WTC11 (cell line): ENCODE measurements around the gene PRDM1. TPM values are rescaled to one million over a fixed set of nuclear protein-coding genes. Genes with fewer than 3 reads are reported as not detected.

Experiments used
- ATAC-seq: fragments of 200-7000 bp; cut with Tn5 transposase; 2 replicates; pipeline ENCODE4 v1.10.0; 2021; ENCODE audit warnings: mild to moderate bottlenecking, moderate library complexity
- CTCF ChIA-PET: fragments of 300-600 bp; sonication (Branson Sonifier 250); formaldehyde crosslinking; loops from one replicate; lab custom pipeline; 2021; ENCODE audit warnings: antibody characterized with exemption; lab: Charles Lee
- POLR2A ChIA-PET: fragments of 350-600 bp; sonication (Branson Sonifier 250); formaldehyde crosslinking; loops from one replicate; lab custom pipeline; 2021; ENCODE audit warnings: antibody characterized with exemption; lab: Charles Lee
- DNase-seq: peaks from one replicate; pipeline ENCODE4 v3.0.0; 2021; ENCODE audit warnings: low spot score
- H3K27ac Mint-ChIP-seq: 2 replicates; pipeline ENCODE4 v1.8.0; 2021; ENCODE audit warnings: mixed read lengths
- H3K27me3 Mint-ChIP-seq: 2 replicates; pipeline ENCODE4 v1.8.0; 2021; ENCODE audit warnings: low read depth, mild to moderate bottlenecking, moderate library complexity, mixed read lengths
- H3K36me3 Mint-ChIP-seq: 2 replicates; pipeline ENCODE4 v1.8.0; 2021; ENCODE audit warnings: mixed read lengths
- H3K4me1 Mint-ChIP-seq: 2 replicates; pipeline ENCODE4 v1.8.0; 2022; ENCODE audit warnings: mixed read lengths
- H3K4me3 Mint-ChIP-seq: 2 replicates; pipeline ENCODE4 v1.8.0; 2021; ENCODE audit warnings: mild to moderate bottlenecking, moderate library complexity, mixed read lengths
- H3K9me3 Mint-ChIP-seq: 2 replicates; pipeline ENCODE4 v1.8.0; 2021; ENCODE audit warnings: mixed read lengths
- AR ChIP-seq: fragments of 250-450 bp; sonication (Bioruptor Pico); IDR thresholded peaks from 2 replicates; pipeline ENCODE4 v1.9.0; 2021; ENCODE audit warnings: mild to moderate bottlenecking
- CTCF ChIP-seq: fragments of 200-600 bp; IDR thresholded peaks from 2 replicates; pipeline ENCODE4 v1.8.0; 2022; ENCODE audit warnings: antibody characterized with exemption
- FOXP1 ChIP-seq: sonication (generic); formaldehyde crosslinking; IDR thresholded peaks from 2 replicates; pipeline ENCODE4 v1.8.0; 2022; ENCODE audit warnings: missing genetic modification reagents, mild to moderate bottlenecking, moderate library complexity, borderline replicate concordance
- JUN ChIP-seq: sonication (generic); formaldehyde crosslinking; IDR thresholded peaks from 2 replicates; pipeline ENCODE4 v1.8.0; 2023; ENCODE audit warnings: mild to moderate bottlenecking, missing genetic modification reagents
- NFATC4 ChIP-seq: fragments of 250-450 bp; sonication (Bioruptor Pico); IDR thresholded peaks from 2 replicates; pipeline ENCODE4 v1.9.0; 2021; ENCODE audit warnings: mild to moderate bottlenecking
- PRRX2 ChIP-seq: fragments of 250-450 bp; sonication (Bioruptor Pico); IDR thresholded peaks from 2 replicates; pipeline ENCODE4 v1.8.0; 2021; ENCODE audit warnings: mild to moderate bottlenecking
- TEAD1 ChIP-seq: sonication (generic); formaldehyde crosslinking; IDR thresholded peaks from 2 replicates; pipeline ENCODE4 v1.8.0; 2022; ENCODE audit warnings: mild to moderate bottlenecking, missing genetic modification reagents
- TP53 ChIP-seq: sonication (generic); formaldehyde crosslinking; IDR thresholded peaks from 2 replicates; pipeline ENCODE4 v1.8.1; 2023; ENCODE audit warnings: mild to moderate bottlenecking, missing genetic modification reagents
- ZBTB21 ChIP-seq: sonication (generic); formaldehyde crosslinking; IDR thresholded peaks from 2 replicates; pipeline ENCODE4 v1.8.1; 2023; ENCODE audit warnings: mild to moderate bottlenecking, missing genetic modification reagents, borderline replicate concordance
- ZNF121 ChIP-seq: sonication (generic); formaldehyde crosslinking; IDR thresholded peaks from 2 replicates; pipeline ENCODE4 v1.8.0; 2023; ENCODE audit warnings: missing genetic modification reagents
- ZNF232 ChIP-seq: sonication (generic); formaldehyde crosslinking; IDR thresholded peaks from 2 replicates; pipeline ENCODE4 v1.8.0; 2022; ENCODE audit warnings: mild to moderate bottlenecking, missing genetic modification reagents
- ZNF281 ChIP-seq: sonication (generic); formaldehyde crosslinking; IDR thresholded peaks from 2 replicates; pipeline ENCODE4 v1.8.0; 2023; ENCODE audit warnings: mild to moderate bottlenecking, missing genetic modification reagents
- ZNF416 ChIP-seq: fragments of 250-450 bp; sonication (Bioruptor Pico); IDR thresholded peaks from 2 replicates; pipeline ENCODE4 v1.9.0; 2021; ENCODE audit warnings: mild to moderate bottlenecking, inconsistent platforms
- total RNA-seq: library from RNA; stranded (reverse); gene quantifications from 3 replicates; pipeline ENCODE4 v1.2.3, GENCODE V29; 2021
- TF ChIP-seq, protein P1 (sequence below): sonication (generic); formaldehyde crosslinking; conservative IDR thresholded peaks from 2 replicates; pipeline ENCODE4 v1.8.1; 2022; ENCODE audit warnings: mild to moderate bottlenecking, missing genetic modification reagents
- TF ChIP-seq, protein P2 (sequence below): sonication (generic); formaldehyde crosslinking; IDR thresholded peaks from 2 replicates; pipeline ENCODE4 v1.8.1; 2023; ENCODE audit warnings: mild to moderate bottlenecking, missing genetic modification reagents
- TF ChIP-seq, protein P3 (sequence below): sonication (generic); formaldehyde crosslinking; IDR thresholded peaks from 2 replicates; pipeline ENCODE4 v1.8.1; 2023; ENCODE audit warnings: mild to moderate bottlenecking, missing genetic modification reagents, borderline replicate concordance
- TF ChIP-seq, protein P4 (sequence below): sonication (generic); formaldehyde crosslinking; IDR thresholded peaks from 2 replicates; pipeline ENCODE4 v1.8.1; 2022; ENCODE audit warnings: missing genetic modification reagents, borderline replicate concordance

PRDM1 gene
- total RNA-seq, 1 experiment from 2014 or later = 1.8 TPM

DNA sequence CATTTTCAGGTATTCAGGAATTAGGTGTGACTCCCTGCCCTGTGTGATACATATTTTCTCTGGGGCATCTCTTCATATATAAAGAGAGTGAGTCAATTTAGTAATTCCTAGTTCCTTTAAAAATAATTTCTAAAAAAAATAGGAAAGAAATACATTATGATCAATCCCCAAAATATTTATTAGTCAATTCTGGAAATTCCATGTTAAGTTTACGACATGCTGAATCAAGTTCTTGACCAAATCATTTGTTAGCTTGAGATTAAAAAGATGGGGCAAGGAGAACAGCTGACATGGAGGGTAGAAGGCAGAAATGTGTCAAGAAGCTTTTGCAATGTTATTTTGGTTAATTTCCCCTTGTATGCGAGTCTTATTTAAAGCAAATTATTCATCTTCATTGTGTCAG lies 22.7 kb upstream of the PRDM1 start (continued):
- no peak for TF ChIP-seq CTCF
- TF ChIP-seq ZNF416 (CRISPR knock-in tag) = no peak
- no peak for TF ChIP-seq FOXP1 (CRISPR knock-in tag)
- TF ChIP-seq, protein P1, sequence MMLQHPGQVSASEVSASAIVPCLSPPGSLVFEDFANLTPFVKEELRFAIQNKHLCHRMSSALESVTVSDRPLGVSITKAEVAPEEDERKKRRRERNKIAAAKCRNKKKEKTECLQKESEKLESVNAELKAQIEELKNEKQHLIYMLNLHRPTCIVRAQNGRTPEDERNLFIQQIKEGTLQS = no peak
- no peak for TF ChIP-seq PRRX2
- TF ChIP-seq, protein P2, sequence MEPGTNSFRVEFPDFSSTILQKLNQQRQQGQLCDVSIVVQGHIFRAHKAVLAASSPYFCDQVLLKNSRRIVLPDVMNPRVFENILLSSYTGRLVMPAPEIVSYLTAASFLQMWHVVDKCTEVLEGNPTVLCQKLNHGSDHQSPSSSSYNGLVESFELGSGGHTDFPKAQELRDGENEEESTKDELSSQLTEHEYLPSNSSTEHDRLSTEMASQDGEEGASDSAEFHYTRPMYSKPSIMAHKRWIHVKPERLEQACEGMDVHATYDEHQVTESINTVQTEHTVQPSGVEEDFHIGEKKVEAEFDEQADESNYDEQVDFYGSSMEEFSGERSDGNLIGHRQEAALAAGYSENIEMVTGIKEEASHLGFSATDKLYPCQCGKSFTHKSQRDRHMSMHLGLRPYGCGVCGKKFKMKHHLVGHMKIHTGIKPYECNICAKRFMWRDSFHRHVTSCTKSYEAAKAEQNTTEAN (CRISPR knock-in tag) = no peak

DNA sequence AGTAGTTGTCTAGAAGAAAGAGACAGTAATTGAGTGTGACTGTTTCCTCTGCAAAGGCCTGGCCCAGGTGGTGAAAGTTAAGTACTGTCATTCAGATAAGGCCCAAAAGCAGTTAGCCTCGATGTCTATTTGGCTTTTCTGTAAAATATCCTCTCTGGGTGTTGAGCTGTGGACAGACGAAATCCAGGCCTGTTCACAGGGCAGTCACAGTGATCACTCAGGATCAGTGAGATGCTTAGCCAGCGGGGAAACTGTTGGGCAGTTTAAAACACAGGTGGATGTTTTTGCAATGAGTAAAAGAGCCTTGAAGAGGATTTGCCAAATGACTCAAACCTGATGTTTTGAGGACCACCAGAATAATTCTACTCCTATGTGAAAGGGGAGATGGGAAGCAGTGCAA lies 22.0 kb upstream of the PRDM1 start:
- TF ChIP-seq ZNF232 (CRISPR knock-in tag) (no peak), ZNF121 (CRISPR knock-in tag) (no peak)
- Mint-ChIP-seq H3K4me3 (no peak overlapping the region), H3K27me3 (no peaks in the 10 kb centered on the region; the same call in 1 of the 2 replicates), H3K36me3 (no peaks in the 10 kb centered on the region), H3K4me1 (0 out of 2 replicates have a peak, but pooled peaks cover 2% of the 10 kb centered on the region), H3K27ac (no peak overlapping the region), H3K9me3 (no peaks in the 10 kb centered on the region)
- ChIA-PET CTCF (no interaction called here), POLR2A (no interaction called here)
- ATAC-seq (no peak), DNase-seq (no peak)

DNA sequence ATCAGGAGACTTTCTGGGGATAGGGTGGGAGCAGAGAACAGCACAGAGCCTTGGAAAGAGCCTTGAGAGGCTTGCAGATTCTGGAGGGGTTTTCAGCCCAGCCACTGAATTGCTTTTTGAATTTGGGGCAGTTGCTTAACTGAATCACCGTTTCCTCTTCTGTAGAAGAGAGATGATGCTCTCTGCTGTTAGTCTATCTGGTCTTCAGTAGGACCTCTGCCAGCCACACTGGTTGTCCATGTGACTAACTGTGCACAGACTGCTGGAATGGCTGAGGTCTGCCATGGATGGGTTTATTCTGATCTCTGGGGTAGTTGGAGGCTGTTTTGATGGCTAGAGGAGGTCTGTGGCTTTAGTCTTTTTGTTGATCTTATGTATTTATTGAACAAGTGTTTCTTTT lies 21.4 kb upstream of the PRDM1 start:
- POLR2A ChIA-PET = no interaction called here
- H3K4me1 Mint-ChIP-seq = 0 out of 2 replicates have a peak, but pooled peaks cover 2% of the 10 kb centered on the region
- TF ChIP-seq JUN = no peak
- no peak for TF ChIP-seq NFATC4
- TF ChIP-seq ZNF281 (CRISPR knock-in tag) = no peak
- TF ChIP-seq, all 79 proteins: peak for 0
- DNase-seq (no peak), ATAC-seq (no peak)
- no peaks in the 10 kb centered on the region for H3K36me3 Mint-ChIP-seq
- H3K27me3 Mint-ChIP-seq = no peaks in the 10 kb centered on the region; the same call in 1 of the 2 replicates
- CTCF ChIA-PET = no interaction called here
- H3K27ac Mint-ChIP-seq = no peak overlapping the region
- no peaks in the 10 kb centered on the region for H3K9me3 Mint-ChIP-seq
- no peak overlapping the region for H3K4me3 Mint-ChIP-seq

DNA sequence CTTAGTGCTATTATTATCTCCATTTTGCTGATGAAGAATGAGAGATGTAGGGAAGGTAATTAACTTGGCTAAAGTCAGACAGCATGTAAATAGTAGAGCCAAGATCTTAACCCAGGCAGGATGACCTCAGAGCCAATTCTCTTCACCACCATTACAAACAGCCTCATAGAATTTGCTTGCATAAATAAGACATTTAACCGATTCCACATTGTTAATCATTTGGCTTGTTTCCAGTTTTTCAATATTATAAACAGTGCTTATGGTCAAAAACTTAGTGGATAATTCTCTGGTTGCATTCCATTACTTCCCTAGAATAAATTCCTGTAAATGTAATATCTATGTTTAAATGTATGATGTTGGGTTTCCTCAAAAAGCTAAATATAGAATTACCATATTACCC lies 19.1 kb upstream of the PRDM1 start:
- Mint-ChIP-seq H3K36me3 (no peaks in the 10 kb centered on the region), H3K27me3 (no peaks in the 10 kb centered on the region; the same call in 1 of the 2 replicates), H3K4me1 (0 out of 2 replicates have a peak, but pooled peaks cover 2% of the 10 kb centered on the region), H3K9me3 (no peaks in the 10 kb centered on the region), H3K27ac (no peak overlapping the region), H3K4me3 (no peak overlapping the region)
- ChIA-PET POLR2A (no interaction called here), CTCF (no interaction called here)
- ATAC-seq (no peak), DNase-seq (no peak)
- TF ChIP-seq TEAD1 (CRISPR knock-in tag) = no peak
- no peak for TF ChIP-seq AR (CRISPR knock-in tag)
- TF ChIP-seq TP53 (CRISPR knock-in tag) = no peak
- TF ChIP-seq ZBTB21 (CRISPR knock-in tag) = no peak
- TF ChIP-seq, protein P3, sequence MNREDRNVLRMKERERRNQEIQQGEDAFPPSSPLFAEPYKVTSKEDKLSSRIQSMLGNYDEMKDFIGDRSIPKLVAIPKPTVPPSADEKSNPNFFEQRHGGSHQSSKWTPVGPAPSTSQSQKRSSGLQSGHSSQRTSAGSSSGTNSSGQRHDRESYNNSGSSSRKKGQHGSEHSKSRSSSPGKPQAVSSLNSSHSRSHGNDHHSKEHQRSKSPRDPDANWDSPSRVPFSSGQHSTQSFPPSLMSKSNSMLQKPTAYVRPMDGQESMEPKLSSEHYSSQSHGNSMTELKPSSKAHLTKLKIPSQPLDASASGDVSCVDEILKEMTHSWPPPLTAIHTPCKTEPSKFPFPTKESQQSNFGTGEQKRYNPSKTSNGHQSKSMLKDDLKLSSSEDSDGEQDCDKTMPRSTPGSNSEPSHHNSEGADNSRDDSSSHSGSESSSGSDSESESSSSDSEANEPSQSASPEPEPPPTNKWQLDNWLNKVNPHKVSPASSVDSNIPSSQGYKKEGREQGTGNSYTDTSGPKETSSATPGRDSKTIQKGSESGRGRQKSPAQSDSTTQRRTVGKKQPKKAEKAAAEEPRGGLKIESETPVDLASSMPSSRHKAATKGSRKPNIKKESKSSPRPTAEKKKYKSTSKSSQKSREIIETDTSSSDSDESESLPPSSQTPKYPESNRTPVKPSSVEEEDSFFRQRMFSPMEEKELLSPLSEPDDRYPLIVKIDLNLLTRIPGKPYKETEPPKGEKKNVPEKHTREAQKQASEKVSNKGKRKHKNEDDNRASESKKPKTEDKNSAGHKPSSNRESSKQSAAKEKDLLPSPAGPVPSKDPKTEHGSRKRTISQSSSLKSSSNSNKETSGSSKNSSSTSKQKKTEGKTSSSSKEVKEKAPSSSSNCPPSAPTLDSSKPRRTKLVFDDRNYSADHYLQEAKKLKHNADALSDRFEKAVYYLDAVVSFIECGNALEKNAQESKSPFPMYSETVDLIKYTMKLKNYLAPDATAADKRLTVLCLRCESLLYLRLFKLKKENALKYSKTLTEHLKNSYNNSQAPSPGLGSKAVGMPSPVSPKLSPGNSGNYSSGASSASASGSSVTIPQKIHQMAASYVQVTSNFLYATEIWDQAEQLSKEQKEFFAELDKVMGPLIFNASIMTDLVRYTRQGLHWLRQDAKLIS (CRISPR knock-in tag) = no peak
- TF ChIP-seq, protein P4, sequence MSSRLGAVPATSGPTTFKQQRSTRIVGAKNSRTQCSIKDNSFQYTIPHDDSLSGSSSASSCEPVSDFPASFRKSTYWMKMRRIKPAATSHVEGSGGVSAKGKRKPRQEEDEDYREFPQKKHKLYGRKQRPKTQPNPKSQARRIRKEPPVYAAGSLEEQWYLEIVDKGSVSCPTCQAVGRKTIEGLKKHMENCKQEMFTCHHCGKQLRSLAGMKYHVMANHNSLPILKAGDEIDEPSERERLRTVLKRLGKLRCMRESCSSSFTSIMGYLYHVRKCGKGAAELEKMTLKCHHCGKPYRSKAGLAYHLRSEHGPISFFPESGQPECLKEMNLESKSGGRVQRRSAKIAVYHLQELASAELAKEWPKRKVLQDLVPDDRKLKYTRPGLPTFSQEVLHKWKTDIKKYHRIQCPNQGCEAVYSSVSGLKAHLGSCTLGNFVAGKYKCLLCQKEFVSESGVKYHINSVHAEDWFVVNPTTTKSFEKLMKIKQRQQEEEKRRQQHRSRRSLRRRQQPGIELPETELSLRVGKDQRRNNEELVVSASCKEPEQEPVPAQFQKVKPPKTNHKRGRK (CRISPR knock-in tag) = no peak
